Measurements from ENCODE around the gene C1orf21.

DNA sequence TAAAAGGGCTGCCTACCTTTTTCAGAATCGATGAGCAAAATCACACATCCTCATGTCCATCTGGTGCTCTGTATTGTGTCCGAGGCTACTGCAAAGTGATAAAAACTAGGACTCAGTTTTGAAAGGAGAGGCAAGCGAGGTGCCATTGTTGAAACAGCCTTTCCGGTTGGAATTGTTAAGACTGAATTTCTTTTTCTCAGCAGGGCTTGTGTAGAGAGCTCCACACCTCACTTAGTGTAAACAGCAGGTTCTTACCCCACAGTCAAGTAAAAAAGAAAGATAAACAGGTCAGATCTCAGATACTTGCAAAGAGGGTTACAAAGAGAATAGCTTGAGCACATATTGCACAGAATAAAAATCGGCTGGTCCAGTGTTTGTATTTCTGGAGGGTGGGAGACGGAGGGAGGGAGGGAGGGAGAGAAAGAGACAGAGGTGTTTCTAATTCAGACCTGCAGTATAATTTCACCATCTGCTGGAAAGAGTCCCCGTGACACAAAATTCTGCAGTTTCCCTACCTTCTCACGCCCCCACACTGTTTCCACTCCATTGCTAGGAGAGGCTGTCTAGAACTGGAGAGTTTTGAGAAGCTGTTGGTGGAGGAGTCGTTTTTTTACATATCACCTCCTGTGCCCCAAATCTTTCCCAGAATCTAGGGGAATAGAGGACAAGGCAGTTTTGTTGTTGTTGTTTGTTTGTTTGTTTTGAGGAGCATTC, 285.3 kb downstream of the C1orf21 start:
- TF ChIP-seq POLR2A (IDR thresholded peaks at IDR 0.05; ENCODE audit: low read depth, low read length), result no peak
- no peak for TF ChIP-seq POLR2AphosphoS5 (IDR thresholded peaks at IDR 0.05; ENCODE audit: low read depth, low read length)
- TF ChIP-seq TAF1 (IDR thresholded peaks at IDR 0.05; ENCODE audit: borderline replicate concordance, low read depth, low read length), result no peak
